Measurements from ENCODE around the gene PLGRKT.
"Not testable (repeated sequence)": the region's sequence is repeated elsewhere in the genome, so short reads cannot be mapped to it uniquely, and the experiment has no call there.

The PLGRKT gene

GRCh38 chr9:5437254-5438216 is at the start of gene PLGRKT:
TSS of gene PLGRKT (minus strand) at chr9:5437925. CDS start at chr9:5431977, 5,948 bp downstream.
- peak; percentile 99 for DNase-seq

- DNase-seq: no peak
Observed at GRCh38 chr9:5486988-5487387, 49.3 kb upstream of the PLGRKT start.

- no peak for DNase-seq
Observed at GRCh38 chr9:5485378-5486085, 47.8 kb upstream of the PLGRKT start.

GRCh38 chr9:5483306-5483705 is 45.6 kb upstream of the PLGRKT start:
- DNase-seq: peak; percentile 58

GRCh38 chr9:5482194-5482593 is 44.5 kb upstream of the PLGRKT start:
- DNase-seq: no peak

GRCh38 chr9:5481322-5482040 is 43.8 kb upstream of the PLGRKT start:
- peak; percentile 50 for DNase-seq

- no peak for DNase-seq
Observed at GRCh38 chr9:5480919-5481318, 43.2 kb upstream of the PLGRKT start.

GRCh38 chr9:5479994-5480694 is 42.4 kb upstream of the PLGRKT start:
- no peak for DNase-seq

- DNase-seq: peak; percentile 93
Observed at GRCh38 chr9:5478206-5478605, 40.5 kb upstream of the PLGRKT start.

GRCh38 chr9:5475611-5476010 is 37.9 kb upstream of the PLGRKT start:
- not testable (repeated sequence) for DNase-seq

GRCh38 chr9:5470816-5471215 is 33.1 kb upstream of the PLGRKT start:
- DNase-seq: no peak

- DNase-seq: no peak
Observed at GRCh38 chr9:5470122-5470521, 32.4 kb upstream of the PLGRKT start.

- DNase-seq: peak; percentile 67
Observed at GRCh38 chr9:5468850-5469249, 31.1 kb upstream of the PLGRKT start.

- peak; percentile 75 for DNase-seq
Observed at GRCh38 chr9:5466766-5467165, 29.0 kb upstream of the PLGRKT start.

- DNase-seq: peak; percentile 57
Observed at GRCh38 chr9:5466005-5466404, 28.3 kb upstream of the PLGRKT start.

- DNase-seq: peak; percentile 48
Observed at GRCh38 chr9:5464831-5465330, 27.2 kb upstream of the PLGRKT start.

GRCh38 chr9:5460157-5460556 is 22.4 kb upstream of the PLGRKT start:
- DNase-seq: no peak

GRCh38 chr9:5459289-5459829 is 21.6 kb upstream of the PLGRKT start:
- peak; percentile 97 for DNase-seq

GRCh38 chr9:5455181-5455580 is 17.5 kb upstream of the PLGRKT start:
- DNase-seq: peak; percentile 90

GRCh38 chr9:5453673-5454072 is 15.9 kb upstream of the PLGRKT start:
- DNase-seq: peak; percentile 32

- DNase-seq: no peak
Observed at GRCh38 chr9:5453004-5453403, 15.3 kb upstream of the PLGRKT start.

GRCh38 chr9:5452286-5452609 is 14.5 kb upstream of the PLGRKT start:
- DNase-seq: peak; percentile 81

Measured in inflammatory macrophage treated with lipopolysaccharide for 4 hours (primary cell).